ENCODE measurements around the gene RNF115. TPM values are rescaled to one million over a fixed set of nuclear protein-coding genes. Genes with fewer than 3 reads are reported as not detected.
"Not testable (repeated sequence)": the region's sequence is repeated elsewhere in the genome, so short reads cannot be mapped to it uniquely, and the experiment has no call there.

RNF115 gene
- total RNA-seq, 3 donors from 2014 or later (not counting 1 experiment from before 2014, with no cell fraction given) = 26.7 to 31.8 (median 30.8) TPM

DNA sequence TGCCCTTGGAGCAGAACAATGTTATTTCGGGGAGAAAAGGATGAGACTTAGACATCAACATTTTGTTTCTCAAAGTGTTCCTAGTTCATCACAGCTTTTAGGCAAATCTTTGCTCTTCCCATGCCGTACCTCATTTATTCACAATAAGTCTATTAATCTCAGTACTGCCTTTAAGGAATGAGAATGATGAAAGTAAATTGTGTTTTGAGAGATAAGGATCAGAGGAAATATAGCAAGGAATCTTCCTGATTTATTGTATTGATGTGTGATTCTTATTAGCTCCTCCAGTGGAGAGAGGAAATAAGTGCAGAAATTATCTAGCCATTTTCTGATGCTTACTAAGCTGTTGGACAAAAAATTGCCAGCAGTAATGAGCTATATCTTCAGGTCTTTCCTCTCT lies 2.1 kb upstream of the RNF115 start:
- H3K27ac ChIP-seq (ENCODE audit: low read length) = no peak overlapping the region
- Mint-ChIP-seq H3K27me3 (ENCODE audit: low read depth in 2 of 2) (no peaks in the 10 kb centered on the region), H3K36me3 (peaks cover 36% of the 10 kb centered on the region), H3K9me3 (no peaks in the 10 kb centered on the region), H3K4me1 (peaks cover 22 to 33% of the 10 kb centered on the region in 2 donors), H3K4me3 (peak overlapping the region; percentile 97), H3K27ac (no peak overlapping the region)
- DNase-seq (no peak), ATAC-seq (no peak)
- no peaks in the 10 kb centered on the region for H3K27me3 ChIP-seq (ENCODE audit: control insufficient read depth, insufficient read depth, low read length)
- H3K9me3 ChIP-seq (ENCODE audit: control insufficient read depth, insufficient read depth, low read length) = no peaks in the 10 kb centered on the region
- intact Hi-C loops (cut with micrococcal nuclease) = no loop called here
- TF ChIP-seq, protein P1, sequence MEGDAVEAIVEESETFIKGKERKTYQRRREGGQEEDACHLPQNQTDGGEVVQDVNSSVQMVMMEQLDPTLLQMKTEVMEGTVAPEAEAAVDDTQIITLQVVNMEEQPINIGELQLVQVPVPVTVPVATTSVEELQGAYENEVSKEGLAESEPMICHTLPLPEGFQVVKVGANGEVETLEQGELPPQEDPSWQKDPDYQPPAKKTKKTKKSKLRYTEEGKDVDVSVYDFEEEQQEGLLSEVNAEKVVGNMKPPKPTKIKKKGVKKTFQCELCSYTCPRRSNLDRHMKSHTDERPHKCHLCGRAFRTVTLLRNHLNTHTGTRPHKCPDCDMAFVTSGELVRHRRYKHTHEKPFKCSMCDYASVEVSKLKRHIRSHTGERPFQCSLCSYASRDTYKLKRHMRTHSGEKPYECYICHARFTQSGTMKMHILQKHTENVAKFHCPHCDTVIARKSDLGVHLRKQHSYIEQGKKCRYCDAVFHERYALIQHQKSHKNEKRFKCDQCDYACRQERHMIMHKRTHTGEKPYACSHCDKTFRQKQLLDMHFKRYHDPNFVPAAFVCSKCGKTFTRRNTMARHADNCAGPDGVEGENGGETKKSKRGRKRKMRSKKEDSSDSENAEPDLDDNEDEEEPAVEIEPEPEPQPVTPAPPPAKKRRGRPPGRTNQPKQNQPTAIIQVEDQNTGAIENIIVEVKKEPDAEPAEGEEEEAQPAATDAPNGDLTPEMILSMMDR (IDR thresholded peaks at IDR 0.05) = no peak
- H3K4me1 ChIP-seq (ENCODE audit: control insufficient read depth, insufficient read depth, low read length) = peaks cover 9% of the 10 kb centered on the region
- H3K36me3 ChIP-seq (ENCODE audit: control insufficient read depth, insufficient read depth, low read length) = peaks cover 49% of the 10 kb centered on the region
- H3K4me3 ChIP-seq (ENCODE audit: low read length) = no peak overlapping the region
- WGBS (ENCODE audit: insufficient coverage) = 100% methylated on average over 1 of the region's 2 CpGs

DNA sequence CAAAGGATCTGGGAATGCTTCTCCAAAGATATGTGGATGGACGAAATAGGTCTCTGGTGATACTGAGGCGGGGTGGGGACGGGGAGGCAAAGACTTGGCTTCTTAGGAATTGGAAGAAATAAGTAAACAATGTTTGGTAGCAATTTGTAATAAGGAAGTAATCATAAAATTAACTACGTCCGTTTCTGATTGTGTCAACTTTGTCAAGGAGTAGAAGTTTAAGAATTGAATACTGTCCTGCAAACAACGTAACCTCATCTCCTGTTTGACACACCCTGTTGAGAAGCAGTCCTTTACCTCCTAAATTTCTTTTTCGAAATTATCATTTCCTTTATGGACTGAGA lies 576 bp upstream of the RNF115 start:
- 0% methylated on average over 7 of the region's 7 CpGs for WGBS (ENCODE audit: insufficient coverage)
- peaks cover 34% of the 10 kb centered on the region for H3K36me3 ChIP-seq (ENCODE audit: control insufficient read depth, insufficient read depth, low read length)
- peaks cover 9% of the 10 kb centered on the region for H3K4me1 ChIP-seq (ENCODE audit: control insufficient read depth, insufficient read depth, low read length)
- H3K27me3 ChIP-seq (ENCODE audit: control insufficient read depth, insufficient read depth, low read length) = no peaks in the 10 kb centered on the region
- H3K4me3 Mint-ChIP-seq = peak overlapping the region; percentile 97
- peak overlapping the region; percentile 95 for H3K27ac Mint-ChIP-seq
- intact Hi-C loops (cut with micrococcal nuclease) = no loop called here
- H3K36me3 Mint-ChIP-seq = peaks cover 28% of the 10 kb centered on the region
- no peak for ATAC-seq
- peaks cover 22 to 33% of the 10 kb centered on the region in 2 donors for H3K4me1 Mint-ChIP-seq
- no peaks in the 10 kb centered on the region for H3K9me3 ChIP-seq (ENCODE audit: control insufficient read depth, insufficient read depth, low read length)
- H3K27me3 Mint-ChIP-seq (ENCODE audit: low read depth in 2 of 2) = no peaks in the 10 kb centered on the region
- TF ChIP-seq, protein P1 (IDR thresholded peaks at IDR 0.05) = no peak
- peak overlapping the region; percentile 77 for H3K27ac ChIP-seq (ENCODE audit: low read length)
- no peak for DNase-seq
- no peaks in the 10 kb centered on the region for H3K9me3 Mint-ChIP-seq
- peak overlapping the region; percentile 90 for H3K4me3 ChIP-seq (ENCODE audit: low read length)

DNA sequence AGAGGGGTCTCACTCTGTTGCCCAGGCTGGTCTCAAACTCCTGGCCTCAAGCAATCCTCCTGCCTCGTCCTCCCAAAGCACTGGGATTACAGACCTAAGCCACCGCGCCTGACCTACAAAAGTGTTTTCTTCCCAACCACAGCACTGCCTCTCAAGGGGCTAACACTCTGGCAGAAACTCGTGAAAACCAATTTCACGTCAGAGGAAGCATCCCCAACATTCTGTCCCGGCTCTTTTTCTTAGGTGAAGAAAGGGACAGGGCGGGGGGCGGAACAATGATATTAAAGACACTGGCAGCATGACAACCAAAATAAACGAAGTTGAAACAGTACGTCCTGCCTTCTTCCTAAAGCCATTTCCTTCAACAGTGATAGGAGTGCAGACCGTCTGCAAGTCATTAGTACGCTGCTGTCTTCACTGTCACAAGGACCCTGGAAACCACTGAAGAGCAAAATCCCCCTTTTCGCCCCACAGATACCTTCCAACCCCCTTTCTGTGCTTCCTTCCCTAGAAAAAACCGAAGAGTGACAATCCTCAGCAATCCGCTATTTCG lies 1.0 kb downstream of the RNF115 start:
- H3K27me3 Mint-ChIP-seq (ENCODE audit: low read depth in 2 of 2); H3K4me1 ChIP-seq (ENCODE audit: control insufficient read depth, insufficient read depth, low read length); H3K27me3 ChIP-seq (ENCODE audit: control insufficient read depth, insufficient read depth, low read length); intact Hi-C loops (cut with micrococcal nuclease); H3K4me3 ChIP-seq (ENCODE audit: low read length); DNase-seq; H3K9me3 ChIP-seq (ENCODE audit: control insufficient read depth, insufficient read depth, low read length); H3K4me3 Mint-ChIP-seq; H3K9me3 Mint-ChIP-seq; H3K27ac ChIP-seq (ENCODE audit: low read length): not testable (repeated sequence)
- peaks cover 17% of the 10 kb centered on the region for H3K36me3 ChIP-seq (ENCODE audit: control insufficient read depth, insufficient read depth, low read length)
- Mint-ChIP-seq H3K4me1 (peaks cover 22 to 33% of the 10 kb centered on the region in 2 donors), H3K36me3 (peaks cover 14% of the 10 kb centered on the region), H3K27ac (peak overlapping the region; percentile 95)
- no CpG with 5 or more reads among the region's 16 CpGs for WGBS (ENCODE audit: insufficient coverage)
- peak; percentile 17 to 39 (median 22) for ATAC-seq

DNA sequence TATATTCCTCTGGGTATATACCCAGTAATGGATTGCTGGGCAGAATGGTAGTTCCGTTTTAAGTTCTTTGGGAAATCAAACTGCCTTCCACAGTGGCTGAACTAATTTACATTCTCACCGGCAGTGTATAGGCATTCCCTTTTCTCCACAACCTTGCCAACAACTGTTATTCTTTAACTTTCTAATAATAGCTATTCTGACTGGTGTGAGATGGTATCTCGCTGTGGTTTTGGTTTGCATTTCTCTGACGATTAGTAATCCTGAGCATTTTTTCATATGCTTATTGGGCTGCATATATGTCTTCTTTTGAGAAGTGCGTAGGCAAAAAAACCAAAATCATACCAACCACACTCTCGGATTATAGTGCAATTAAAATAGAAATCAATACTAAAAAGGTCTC lies 5.8 kb downstream of the RNF115 start:
- DNase-seq; H3K9me3 ChIP-seq (ENCODE audit: control insufficient read depth, insufficient read depth, low read length); H3K27ac Mint-ChIP-seq; H3K4me3 Mint-ChIP-seq; H3K36me3 ChIP-seq (ENCODE audit: control insufficient read depth, insufficient read depth, low read length); H3K36me3 Mint-ChIP-seq; H3K27me3 ChIP-seq (ENCODE audit: control insufficient read depth, insufficient read depth, low read length); H3K4me3 ChIP-seq (ENCODE audit: low read length); H3K4me1 Mint-ChIP-seq; intact Hi-C loops (cut with micrococcal nuclease); H3K9me3 Mint-ChIP-seq; H3K4me1 ChIP-seq (ENCODE audit: control insufficient read depth, insufficient read depth, low read length); H3K27me3 Mint-ChIP-seq (ENCODE audit: low read depth in 2 of 2); H3K27ac ChIP-seq (ENCODE audit: low read length): not testable (repeated sequence)
- no CpG with 5 or more reads among the region's 6 CpGs for WGBS (ENCODE audit: insufficient coverage)
- ATAC-seq = peak in 2 of 3 donors; percentile 14 to 29

DNA sequence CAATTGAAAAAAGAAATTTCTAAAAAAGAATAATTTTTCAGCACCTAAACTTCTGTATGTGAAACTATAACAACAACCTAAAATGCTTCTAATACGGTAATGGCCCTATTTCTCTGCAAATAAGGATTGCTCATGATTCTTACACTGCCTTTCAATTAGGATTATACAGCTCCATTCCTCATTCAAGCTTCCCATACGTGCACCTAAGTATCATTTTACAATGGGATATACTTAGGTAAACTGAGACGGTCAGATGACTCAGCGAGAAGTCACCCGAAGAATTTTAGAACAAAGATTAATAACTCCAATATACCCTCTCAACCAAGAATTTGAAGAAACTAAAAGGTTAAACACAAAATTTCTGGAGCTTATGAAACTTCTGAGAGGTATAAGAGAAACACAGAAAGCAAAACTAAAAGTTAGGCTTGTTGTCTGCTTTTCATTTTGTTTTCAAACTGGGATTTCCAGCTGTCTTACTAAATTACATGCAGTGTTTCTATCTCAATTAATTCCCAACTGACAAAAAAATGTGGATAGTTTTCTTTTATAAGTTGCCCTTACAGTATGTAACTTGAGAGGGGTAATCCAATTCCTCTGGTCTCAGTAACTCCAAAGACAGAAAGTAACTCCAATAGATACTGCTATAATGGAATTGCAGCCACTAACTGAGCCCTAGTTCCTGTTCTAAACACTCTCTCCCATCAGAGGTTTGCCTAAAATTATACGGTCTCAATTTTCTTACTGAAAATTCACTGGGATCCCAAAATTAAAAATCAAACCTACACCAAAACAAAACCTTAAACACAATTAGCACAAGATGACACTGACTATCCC lies 10.7 kb downstream of the RNF115 start:
- H3K27me3 ChIP-seq (ENCODE audit: control insufficient read depth, insufficient read depth, low read length); ATAC-seq; H3K4me3 Mint-ChIP-seq; H3K27ac Mint-ChIP-seq; H3K4me1 ChIP-seq (ENCODE audit: control insufficient read depth, insufficient read depth, low read length); H3K27me3 Mint-ChIP-seq (ENCODE audit: low read depth in 2 of 2); H3K27ac ChIP-seq (ENCODE audit: low read length); H3K36me3 Mint-ChIP-seq; intact Hi-C loops (cut with micrococcal nuclease); H3K9me3 ChIP-seq (ENCODE audit: control insufficient read depth, insufficient read depth, low read length); H3K9me3 Mint-ChIP-seq; H3K36me3 ChIP-seq (ENCODE audit: control insufficient read depth, insufficient read depth, low read length); H3K4me1 Mint-ChIP-seq; DNase-seq; H3K4me3 ChIP-seq (ENCODE audit: low read length): not testable (repeated sequence)
- no CpG with 5 or more reads among the region's 6 CpGs for WGBS (ENCODE audit: insufficient coverage)
